T-cell (primary cell): ENCODE data around the gene ALOX12. TPM values are rescaled to one million over a fixed set of nuclear protein-coding genes. Genes with fewer than 3 reads are reported as not detected.

Source experiments
- ATAC-seq, 4 experiments: fragments of 200-7000 bp in 3 of 4; fragments of 150-1000 bp in 1 of 4; cut with Tn5 transposase; replicated peaks in 1 of 4; 1 replicate in 3 of 4; 2 replicates in 1 of 4; pipeline ENCODE4 v1.10.0; 2021; ENCODE audit warnings: moderate library complexity in 3 of 4, mild to moderate bottlenecking in 2 of 4, moderate number of reproducible peaks in 1 of 4
- CTCF ChIA-PET, 2 donors: fragments of 300-600 bp; sonication (Branson Sonifier 250); formaldehyde crosslinking; loops; one replicate each; lab custom pipeline; 2022; ENCODE audit warnings: antibody characterized with exemption in 2 of 2; lab: Charles Lee
- POLR2A ChIA-PET, 2 donors: fragments of 300-600 bp; sonication (Branson Sonifier 250); formaldehyde crosslinking; loops; one replicate each; lab custom pipeline; 2022; ENCODE audit warnings: antibody characterized with exemption in 2 of 2; lab: Charles Lee
- DNase-seq, 35 experiments: peaks; one replicate each; pipeline versions ENCODE4 v3.0.0 to v3.0.0-alpha.2; 2013 to 2023
- H3K27ac ChIP-seq: one replicate; pipeline ENCODE4 v1.5.1; 2013; ENCODE audit warnings: low read length
- H3K27me3 ChIP-seq, 2 experiments: replicated peaks in 1 of 2; 1 replicate in 1 of 2; 2 replicates in 1 of 2; pipeline versions ENCODE4 v1.6.1 to v1.7.0; 2013; ENCODE audit warnings: low read length in 1 of 2, mixed read lengths in 1 of 2; ENCODE audit not compliant: control insufficient read depth in 2 of 2, insufficient read depth in 2 of 2; ENCODE audit errors: extremely low read depth in 1 of 2
- H3K36me3 ChIP-seq, 2 donors: 1 replicate in 1 of 2; 2 replicates in 1 of 2; pipeline versions ENCODE4 v1.6.1 to v1.7.0; 2013; ENCODE audit warnings: low read length in 1 of 2; ENCODE audit not compliant: control insufficient read depth in 2 of 2, insufficient read depth in 1 of 2; ENCODE audit errors: extremely low read depth in 1 of 2
- H3K4me1 ChIP-seq, 2 experiments: 1 replicate in 1 of 2; 2 replicates in 1 of 2; pipeline versions ENCODE4 v1.6.1 to v1.7.0; 2013; ENCODE audit warnings: low read length in 2 of 2, mixed read lengths in 1 of 2; ENCODE audit not compliant: insufficient read depth in 2 of 2, control insufficient read depth in 1 of 2; ENCODE audit errors: extremely low read depth in 1 of 2
- H3K4me3 ChIP-seq, 2 donors: 1 replicate in 1 of 2; 2 replicates in 1 of 2; pipeline versions ENCODE4 v1.5.1 to v1.7.0; 2013; ENCODE audit warnings: mild to moderate bottlenecking in 2 of 2, low read length in 1 of 2, moderate library complexity in 1 of 2; ENCODE audit not compliant: control insufficient read depth in 1 of 2; ENCODE audit errors: extremely low read depth in 1 of 2
- H3K9me3 ChIP-seq: 2 replicates; pipeline ENCODE4 v1.7.0; 2013
- H3K27ac Mint-ChIP-seq, 2 donors: one replicate each; pipeline ENCODE4 v1.8.0; 2020 to 2021; ENCODE audit warnings: mild to moderate bottlenecking in 2 of 2, mixed read lengths in 2 of 2
- H3K27me3 Mint-ChIP-seq, 2 donors: one replicate each; pipeline ENCODE4 v1.8.0; 2021 to 2022; ENCODE audit warnings: mixed read lengths in 2 of 2
- H3K36me3 Mint-ChIP-seq: one replicate; pipeline ENCODE4 v1.8.0; 2021; ENCODE audit warnings: mixed read lengths
- H3K4me1 Mint-ChIP-seq, 3 donors: one replicate each; pipeline ENCODE4 v1.8.0; 2020 to 2022; ENCODE audit warnings: mixed read lengths in 3 of 3, mild to moderate bottlenecking in 1 of 3
- H3K4me3 Mint-ChIP-seq, 3 donors: one replicate each; pipeline ENCODE4 v1.8.0; 2020 to 2022; ENCODE audit warnings: mild to moderate bottlenecking in 3 of 3, mixed read lengths in 3 of 3, moderate library complexity in 3 of 3
- H3K9me3 Mint-ChIP-seq, 3 donors: one replicate each; pipeline ENCODE4 v1.8.0; 2020 to 2022; ENCODE audit warnings: mixed read lengths in 3 of 3
- WGBS: methylation state at CpG from one replicate; pipeline ENCODE4 v1.1.5; 2013; ENCODE audit warnings: missing lambda C conversion rate; ENCODE audit not compliant: insufficient coverage; 5-methylcytosine and 5-hydroxymethylcytosine counted together
- total RNA-seq, 35 experiments: library from RNA in 6 of 35; stranded (reverse) in 6 of 35; fragments of 120-200 nt in 1 of 35; gene quantifications; one replicate each; pipeline versions ENCODE4 v1.2.1 to v1.2.4 and lab custom pipeline; 2013 to 2026

ALOX12 gene
- total RNA-seq, 5 donors from 2014 or later (not counting 1 experiment from before 2014, with no cell fraction given) = 0.12 to 0.78 (median 0.13) TPM; not detected in 2

- H3K36me3 ChIP-seq = peaks cover 0 to 12% of the 10 kb centered on the region in 2 donors
- H3K36me3 Mint-ChIP-seq = peaks cover 3% of the 10 kb centered on the region
- ChIA-PET CTCF (no interaction called here), POLR2A (no interaction called here)
- H3K4me3 Mint-ChIP-seq = no peak overlapping the region
- peaks cover 0 to 18% of the 10 kb centered on the region in 2 experiments for H3K27me3 ChIP-seq
- no peaks in the 10 kb centered on the region for H3K9me3 Mint-ChIP-seq
- no peak overlapping the region for H3K4me3 ChIP-seq
- peak overlapping the region in 1 of 2 donors; percentile 43 for H3K27ac Mint-ChIP-seq
- no peaks in the 10 kb centered on the region for H3K9me3 ChIP-seq
- H3K27ac ChIP-seq = no peak overlapping the region
- no peaks in the 10 kb centered on the region for H3K27me3 Mint-ChIP-seq
- no peak for DNase-seq
- WGBS = 81% methylated on average over 8 of the region's 10 CpGs
- H3K4me1 ChIP-seq = peaks cover 20 to 69% of the 10 kb centered on the region in 2 experiments
- no peak for ATAC-seq
- peaks cover 64 to 77% (median 70%) of the 10 kb centered on the region in 3 donors for H3K4me1 Mint-ChIP-seq
Measured at GRCh38 chr17:7018331-7018964, 22.6 kb downstream of the ALOX12 start.

- Mint-ChIP-seq H3K4me3 (no peak overlapping the region), H3K27ac (no peak overlapping the region), H3K27me3 (no peaks in the 10 kb centered on the region), H3K36me3 (peaks cover 3% of the 10 kb centered on the region), H3K9me3 (no peaks in the 10 kb centered on the region), H3K4me1 (peaks cover 59 to 74% (median 63%) of the 10 kb centered on the region in 3 donors)
- CTCF ChIA-PET = interaction anchor here (0.6 to 1.6 kb wide), 2 partner anchors 104 to 108 kb away, joined by 7 to 9 read pairs; no protein-coding TSS in a partner anchor
- Histone ChIP-seq H3K4me1 (peaks cover 14 to 68% of the 10 kb centered on the region in 2 experiments), H3K27ac (no peak overlapping the region), H3K4me3 (no peak overlapping the region), H3K36me3 (peaks cover 0 to 12% of the 10 kb centered on the region in 2 donors), H3K9me3 (no peaks in the 10 kb centered on the region), H3K27me3 (peaks cover 0 to 18% of the 10 kb centered on the region in 2 experiments)
- POLR2A ChIA-PET = interaction anchor here (0.6 kb wide), 3 partner anchors 14 to 161 kb away, joined by 3 to 4 read pairs (median 3); no protein-coding TSS in a partner anchor
- ATAC-seq (no peak), DNase-seq (no peak)
- 84% methylated on average over 6 of the region's 10 CpGs for WGBS
Measured at GRCh38 chr17:7019367-7019766, 23.5 kb downstream of the ALOX12 start.

- DNase-seq (no peak), ATAC-seq (no peak)
- no peaks in the 10 kb centered on the region for H3K9me3 Mint-ChIP-seq
- WGBS = 80% methylated on average over 6 of the region's 16 CpGs
- H3K4me1 Mint-ChIP-seq = peaks cover 58 to 72% (median 62%) of the 10 kb centered on the region in 3 donors
- H3K4me3 Mint-ChIP-seq = no peak overlapping the region
- no peaks in the 10 kb centered on the region for H3K27me3 Mint-ChIP-seq
- Histone ChIP-seq H3K27me3 (peaks cover 0 to 18% of the 10 kb centered on the region in 2 experiments), H3K9me3 (no peaks in the 10 kb centered on the region), H3K27ac (no peak overlapping the region), H3K4me1 (peaks cover 14 to 67% of the 10 kb centered on the region in 2 experiments), H3K36me3 (peaks cover 0 to 12% of the 10 kb centered on the region in 2 donors), H3K4me3 (no peak overlapping the region)
- no peak overlapping the region for H3K27ac Mint-ChIP-seq
- peaks cover 3% of the 10 kb centered on the region for H3K36me3 Mint-ChIP-seq
- CTCF ChIA-PET = interaction anchor here (0.6 to 3.4 kb wide), 3 partner anchors 15 to 109 kb away, joined by 7 to 26 read pairs (median 9); no protein-coding TSS in a partner anchor
- POLR2A ChIA-PET = interaction anchor here (0.6 to 1.5 kb wide), 4 partner anchors 14 to 161 kb away, joined by 3 to 6 read pairs (median 4); partner anchors contain the start of gene SLC16A13 (in 1 of the 2)
Measured at GRCh38 chr17:7019839-7020519, 24.1 kb downstream of the ALOX12 start.

GRCh38 chr17:7020894-7021664 is 25.2 kb downstream of the ALOX12 start:
- Histone ChIP-seq H3K4me3 (no peak overlapping the region), H3K27ac (peak overlapping the region; percentile 19), H3K9me3 (no peaks in the 10 kb centered on the region), H3K27me3 (peaks cover 0 to 18% of the 10 kb centered on the region in 2 experiments), H3K36me3 (peaks cover 0 to 12% of the 10 kb centered on the region in 2 donors), H3K4me1 (peaks cover 10 to 56% of the 10 kb centered on the region in 2 experiments)
- H3K9me3 Mint-ChIP-seq = no peaks in the 10 kb centered on the region
- peak overlapping the region in 1 of 3 donors; percentile 83 for H3K4me3 Mint-ChIP-seq
- DNase-seq = no peak
- WGBS = 77% methylated on average over 9 of the region's 11 CpGs
- no peaks in the 10 kb centered on the region for H3K27me3 Mint-ChIP-seq
- ATAC-seq = no peak
- H3K36me3 Mint-ChIP-seq = peaks cover 3% of the 10 kb centered on the region
- ChIA-PET POLR2A (interaction anchor here in 1 of 2 donors (1.5 kb wide), 1 partner anchor 15 kb away, joined by 6 read pairs; the partner anchor contains the start of gene SLC16A13), CTCF (interaction anchor here (0.6 to 3.4 kb wide), 15 partner anchors 9 to 177 kb away, joined by 3 to 26 read pairs (median 5); partner anchors contain the start of gene SLC16A13 (in 1 of the 2))
- no peak overlapping the region for H3K27ac Mint-ChIP-seq
- H3K4me1 Mint-ChIP-seq = peaks cover 47 to 61% (median 51%) of the 10 kb centered on the region in 3 donors

- ChIA-PET POLR2A (no interaction called here), CTCF (interaction anchor here (0.6 to 3.4 kb wide), 16 partner anchors 8 to 178 kb away, joined by 3 to 26 read pairs (median 4); partner anchors contain the start of gene SLC16A13 (in 1 of the 2))
- Histone ChIP-seq H3K27ac (peak overlapping the region; percentile 19), H3K9me3 (no peaks in the 10 kb centered on the region), H3K36me3 (peaks cover 0 to 4% of the 10 kb centered on the region in 2 donors), H3K27me3 (peaks cover 0 to 18% of the 10 kb centered on the region in 2 experiments), H3K4me1 (peaks cover 10 to 45% of the 10 kb centered on the region in 2 experiments), H3K4me3 (peak overlapping the region; percentile 35 to 43)
- ATAC-seq (peak; percentile 57 to 85 (median 80)), DNase-seq (peak in 34 of 35 experiments; percentile 45 to 88 (median 65))
- peaks cover 38 to 50% (median 45%) of the 10 kb centered on the region in 3 donors for H3K4me1 Mint-ChIP-seq
- H3K27ac Mint-ChIP-seq = peak overlapping the region in 1 of 2 donors; percentile 24
- H3K4me3 Mint-ChIP-seq = peak overlapping the region; percentile 21 to 83 (median 49)
- under 1% methylated on average over 32 of the region's 53 CpGs for WGBS
- no peaks in the 10 kb centered on the region for H3K9me3 Mint-ChIP-seq
- no peaks in the 10 kb centered on the region for H3K27me3 Mint-ChIP-seq
- H3K36me3 Mint-ChIP-seq = no peaks in the 10 kb centered on the region
Measured at GRCh38 chr17:7021993-7022778, 26.3 kb downstream of the ALOX12 start.
